GM18526 (cell line): ENCODE results near the gene CNDP1.

ENCODE experiments used
- POLR2A ChIP-seq: IDR thresholded peaks from 3 replicates; pipeline ENCODE4 v1.6.1; 2011; ENCODE audit not compliant: insufficient read length; ENCODE audit errors: extremely low read depth

The CNDP1 gene

DNA sequence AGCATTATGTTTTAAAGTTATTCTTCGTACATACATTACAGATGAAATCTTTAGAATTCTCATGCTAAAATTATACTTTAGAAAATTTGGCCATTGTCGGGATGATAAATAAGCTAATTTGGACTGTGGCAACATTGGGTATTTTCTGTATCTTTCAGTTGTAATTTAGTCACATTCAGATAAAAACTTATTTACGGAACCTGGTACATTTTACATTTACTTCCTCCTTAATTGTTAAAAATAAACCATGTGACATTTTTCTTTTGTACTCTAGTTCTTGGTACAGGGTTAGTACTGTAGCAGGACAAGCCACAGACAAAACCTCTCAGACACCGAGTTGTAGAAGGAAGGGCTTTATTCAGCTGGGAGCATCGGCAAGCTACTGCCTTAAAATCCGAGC, 33.9 kb upstream of the CNDP1 start:
- no peak for TF ChIP-seq POLR2A

- no peak for TF ChIP-seq POLR2A
Observed at GRCh38 chr18:74501386-74501785, 32.9 kb upstream of the CNDP1 start.

DNA sequence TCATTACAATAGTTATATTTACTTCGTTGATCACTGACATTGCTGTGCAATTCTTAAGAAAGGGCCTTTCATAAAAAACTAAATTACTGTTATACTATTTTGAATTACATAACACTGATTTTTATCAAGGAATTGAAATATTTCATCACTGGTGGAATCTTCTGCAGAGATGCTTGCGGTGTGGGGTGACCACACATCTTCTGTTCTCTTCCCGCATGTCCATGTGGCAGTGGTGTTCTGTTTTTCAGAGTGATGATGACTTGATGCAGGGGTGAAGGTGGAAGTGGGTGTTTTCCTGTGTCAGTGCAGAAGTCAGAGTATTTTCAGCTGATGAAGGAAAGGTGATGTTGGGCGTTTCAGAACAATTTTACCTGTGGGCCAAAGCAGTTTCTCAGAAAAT, 31.2 kb upstream of the CNDP1 start:
- no peak for TF ChIP-seq POLR2A

- no peak for TF ChIP-seq POLR2A
Observed at GRCh38 chr18:74505776-74506175, 28.5 kb upstream of the CNDP1 start.

- TF ChIP-seq POLR2A: no peak
Observed at GRCh38 chr18:74506448-74507084, 27.7 kb upstream of the CNDP1 start.

DNA sequence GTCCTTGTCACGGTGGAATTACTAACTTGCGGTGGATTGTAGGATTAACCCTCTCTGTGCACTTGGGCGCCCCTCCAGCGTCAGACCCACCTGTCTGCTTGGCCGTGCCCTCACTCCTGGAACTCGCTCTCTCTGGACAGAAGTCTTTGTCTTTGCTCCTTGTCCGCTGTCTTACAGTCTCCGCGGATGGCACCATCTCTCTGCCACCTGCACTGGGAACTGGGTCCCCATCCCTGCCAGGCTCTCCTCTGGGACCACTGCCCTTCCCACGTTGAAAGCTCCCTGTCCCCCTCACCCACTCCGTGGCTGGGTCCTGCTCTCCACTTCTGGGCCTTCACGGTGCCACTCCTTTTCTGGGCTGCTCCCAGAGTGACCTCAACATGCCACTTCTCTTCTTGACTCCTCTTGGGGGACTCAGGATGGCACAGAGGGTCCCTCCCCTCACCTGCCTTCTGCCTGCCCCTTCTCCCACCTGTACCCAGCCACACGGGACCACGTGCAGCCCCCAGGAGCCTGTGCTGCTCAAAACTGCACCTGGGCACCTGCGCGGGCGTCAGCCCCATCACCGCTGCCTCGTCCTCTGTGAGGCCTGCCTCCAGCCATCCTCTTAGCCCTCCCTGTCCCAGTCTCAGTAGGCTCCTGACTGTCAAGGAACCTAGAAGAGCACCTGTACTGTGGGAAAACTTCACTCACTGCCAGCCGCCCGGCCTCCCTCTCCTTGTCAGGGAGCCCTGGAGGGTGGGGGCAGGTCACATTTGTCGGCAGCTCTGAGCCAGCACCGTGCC, 27.0 kb upstream of the CNDP1 start:
- no peak for TF ChIP-seq POLR2A

DNA sequence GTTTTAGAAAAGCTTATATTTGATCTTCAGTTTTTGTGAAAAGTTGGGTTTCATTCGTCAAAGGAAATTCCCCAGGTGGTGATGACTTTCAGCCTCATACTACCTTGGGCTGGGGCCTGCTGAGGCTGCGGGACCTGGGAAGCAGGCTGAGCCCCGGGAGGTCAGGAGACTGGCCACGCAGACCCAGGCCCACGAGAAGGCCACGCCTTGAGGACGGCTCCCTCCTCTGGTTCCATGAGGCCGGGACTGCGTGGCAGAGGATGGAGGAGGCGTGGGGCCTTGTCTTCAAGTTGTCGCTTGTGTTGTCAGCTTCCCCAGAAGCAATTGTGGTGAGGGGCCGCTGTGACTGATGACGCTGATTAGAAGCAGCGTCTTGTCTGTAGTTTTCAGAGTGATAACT, 26.4 kb upstream of the CNDP1 start:
- no peak for TF ChIP-seq POLR2A

DNA sequence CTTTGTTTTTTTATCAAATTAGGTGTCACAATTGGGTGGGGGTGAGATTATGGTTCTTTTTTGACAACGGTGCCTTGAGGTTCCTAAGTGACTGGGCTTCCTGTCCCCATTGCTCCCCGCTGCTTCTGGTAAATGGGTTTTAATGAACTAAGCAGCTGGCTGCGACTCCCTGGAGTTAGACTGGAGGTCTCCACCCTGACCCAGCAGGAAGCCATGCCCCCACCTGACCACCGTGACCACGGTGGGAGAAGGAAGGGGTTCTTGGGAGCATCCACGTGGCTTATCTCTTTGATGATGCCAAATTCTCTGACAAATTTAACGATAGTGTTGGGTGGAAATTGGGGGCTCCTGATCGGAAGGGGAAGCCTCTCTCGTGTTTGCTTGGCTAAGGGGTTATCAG, 25.9 kb upstream of the CNDP1 start:
- TF ChIP-seq POLR2A: no peak

GRCh38 chr18:74508821-74509225, 25.5 kb upstream of the CNDP1 start:
- TF ChIP-seq POLR2A: no peak

- TF ChIP-seq POLR2A: no peak
Observed at GRCh38 chr18:74509856-74510769, 24.2 kb upstream of the CNDP1 start.

- TF ChIP-seq POLR2A: no peak
Observed at GRCh38 chr18:74510770-74511095, 23.6 kb upstream of the CNDP1 start.

- no peak for TF ChIP-seq POLR2A
Observed at GRCh38 chr18:74511823-74512222, 22.5 kb upstream of the CNDP1 start.

DNA sequence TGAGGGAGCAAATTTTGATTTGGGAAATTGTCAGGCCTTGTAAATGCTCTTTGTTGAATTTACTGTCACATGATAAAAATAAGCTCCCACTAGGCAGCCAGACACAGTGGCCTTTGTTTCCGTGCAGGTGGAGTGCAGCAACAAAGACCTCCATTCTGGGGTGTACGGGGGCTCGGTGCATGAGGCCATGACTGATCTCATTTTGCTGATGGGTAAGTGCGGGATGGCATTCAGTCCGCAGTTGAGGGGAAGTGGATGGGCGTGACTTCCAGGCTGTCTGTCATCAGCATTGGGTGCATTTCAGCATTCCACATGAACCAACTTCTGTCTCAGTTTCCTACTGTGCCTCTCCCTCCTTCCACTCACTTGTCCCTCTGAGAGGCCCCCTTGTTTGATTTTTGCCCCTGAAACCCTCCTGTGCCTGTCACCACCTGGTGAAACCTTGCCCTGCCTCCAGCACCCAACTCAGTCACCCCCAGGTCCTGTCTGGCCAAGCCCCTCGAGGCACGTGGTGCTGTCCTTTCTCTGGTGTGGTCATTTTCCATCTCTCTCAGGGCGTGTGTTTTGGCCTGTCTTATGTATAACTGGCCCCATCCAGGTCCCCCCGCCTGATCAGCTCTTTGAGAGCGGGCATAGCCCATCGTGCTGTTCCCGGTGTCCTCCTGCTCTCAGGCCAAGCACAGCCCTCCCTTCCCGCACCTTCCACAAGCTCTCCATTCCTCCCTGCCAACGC, 21.8 kb upstream of the CNDP1 start:
- no peak for TF ChIP-seq POLR2A

DNA sequence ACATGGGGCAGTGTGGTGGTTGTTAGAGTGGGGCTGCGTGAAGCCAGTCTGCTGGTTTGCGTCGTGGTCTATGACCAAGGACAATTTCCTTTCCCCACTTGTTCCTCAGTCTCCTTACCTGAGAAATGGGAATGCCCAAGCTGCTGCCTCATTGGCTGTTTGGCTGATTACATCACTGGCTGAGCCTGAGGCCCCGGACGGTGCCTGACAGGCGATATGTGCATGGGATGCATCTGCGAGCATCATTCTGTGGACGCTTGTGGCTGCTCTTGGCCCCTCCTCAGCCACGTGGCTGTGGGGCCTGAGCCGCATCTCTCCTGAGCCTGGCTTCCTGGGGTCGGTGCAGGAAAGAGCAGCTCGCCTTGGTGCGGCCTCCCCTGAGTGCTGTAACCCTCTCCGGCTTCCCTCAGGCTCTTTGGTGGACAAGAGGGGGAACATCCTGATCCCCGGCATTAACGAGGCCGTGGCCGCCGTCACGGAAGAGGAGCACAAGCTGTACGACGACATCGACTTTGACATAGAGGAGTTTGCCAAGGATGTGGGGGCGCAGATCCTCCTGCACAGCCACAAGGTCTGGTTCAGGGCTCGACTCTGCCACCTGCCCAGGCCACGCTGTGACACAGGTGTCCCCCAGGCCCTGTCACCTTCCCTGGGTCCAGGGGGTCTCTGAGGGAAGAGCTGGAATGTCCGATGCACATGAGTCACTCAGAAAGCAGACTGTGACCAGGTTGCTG, 21.0 kb upstream of the CNDP1 start:
- no peak for TF ChIP-seq POLR2A

- TF ChIP-seq POLR2A: no peak
Observed at GRCh38 chr18:74513883-74514205, 20.5 kb upstream of the CNDP1 start.
